ENCODE results near the gene MAPK1. TPM values are rescaled to one million over a fixed set of nuclear protein-coding genes. Genes with fewer than 3 reads are reported as not detected.
"Not testable (repeated sequence)": the region's sequence is repeated elsewhere in the genome, so short reads cannot be mapped to it uniquely, and the experiment has no call there.

The MAPK1 gene
- total RNA-seq, 2 experiments from 2014 or later: 39.6 to 79.8 TPM

DNA sequence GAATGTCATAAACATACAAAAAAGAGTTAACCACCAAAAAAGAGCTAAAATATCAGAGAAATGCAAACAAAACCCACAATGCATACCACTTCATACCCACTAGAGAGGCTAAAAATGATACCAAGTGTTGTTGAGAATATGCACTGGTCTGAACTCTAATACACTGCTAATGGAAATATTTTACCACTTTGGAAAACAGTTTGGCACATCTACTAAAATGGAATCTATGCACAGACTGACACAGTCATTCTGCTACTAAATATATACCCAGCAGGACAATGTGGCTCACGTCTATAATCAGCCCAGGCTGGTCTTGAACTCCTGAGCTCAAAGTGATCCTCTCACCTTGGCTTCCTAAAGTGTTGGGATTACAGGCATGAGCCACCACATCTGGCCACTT is 18.0 kb downstream of the MAPK1 start:
- Histone ChIP-seq H3K4me2 (ENCODE audit: low read length) (no peak overlapping the region), H3K4me3 (ENCODE audit: low read depth, low read length, poor library complexity, severe bottlenecking) (no peak overlapping the region), H3K79me2 (ENCODE audit: insufficient read depth, low read depth, low read length) (peaks cover 89% of the 10 kb centered on the region), H4K20me1 (ENCODE audit: insufficient read depth, low read length) (0 out of 2 replicates have a peak, but pooled peaks cover 6% of the 10 kb centered on the region), H2AFZ (ENCODE audit: low read length) (no peak overlapping the region), H3K9me2 (ENCODE audit: insufficient read depth, low read length) (no peaks in the 10 kb centered on the region), H3K9me3 (ENCODE audit: low read length) (peaks cover 11% of the 10 kb centered on the region; the same call in 1 of the 2 replicates), H3K4me1 (ENCODE audit: insufficient read depth, low read length, poor library complexity, severe bottlenecking) (no peaks in the 10 kb centered on the region), H3K36me3 (ENCODE audit: insufficient read depth, low read length) (peaks cover 34% of the 10 kb centered on the region), H3K27ac (ENCODE audit: low read depth, low read length, poor library complexity, severe bottlenecking) (no peak overlapping the region)
- ChIA-PET CTCF (ENCODE audit: unreplicated experiment) (no interaction called here), POLR2A (interaction anchor here (0.7 to 1.0 kb wide), 2 partner anchors 13 to 149 kb away, joined by 3 to 5 read pairs; no protein-coding TSS in a partner anchor)
- DNase-seq (ENCODE audit: low spot score): no peak
- TF ChIP-seq EZH2phosphoT487 (IDR thresholded peaks at IDR 0.05; ENCODE audit: borderline replicate concordance, low read depth, low read length): no peak
- TF ChIP-seq, protein P1, sequence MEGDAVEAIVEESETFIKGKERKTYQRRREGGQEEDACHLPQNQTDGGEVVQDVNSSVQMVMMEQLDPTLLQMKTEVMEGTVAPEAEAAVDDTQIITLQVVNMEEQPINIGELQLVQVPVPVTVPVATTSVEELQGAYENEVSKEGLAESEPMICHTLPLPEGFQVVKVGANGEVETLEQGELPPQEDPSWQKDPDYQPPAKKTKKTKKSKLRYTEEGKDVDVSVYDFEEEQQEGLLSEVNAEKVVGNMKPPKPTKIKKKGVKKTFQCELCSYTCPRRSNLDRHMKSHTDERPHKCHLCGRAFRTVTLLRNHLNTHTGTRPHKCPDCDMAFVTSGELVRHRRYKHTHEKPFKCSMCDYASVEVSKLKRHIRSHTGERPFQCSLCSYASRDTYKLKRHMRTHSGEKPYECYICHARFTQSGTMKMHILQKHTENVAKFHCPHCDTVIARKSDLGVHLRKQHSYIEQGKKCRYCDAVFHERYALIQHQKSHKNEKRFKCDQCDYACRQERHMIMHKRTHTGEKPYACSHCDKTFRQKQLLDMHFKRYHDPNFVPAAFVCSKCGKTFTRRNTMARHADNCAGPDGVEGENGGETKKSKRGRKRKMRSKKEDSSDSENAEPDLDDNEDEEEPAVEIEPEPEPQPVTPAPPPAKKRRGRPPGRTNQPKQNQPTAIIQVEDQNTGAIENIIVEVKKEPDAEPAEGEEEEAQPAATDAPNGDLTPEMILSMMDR (conservative IDR thresholded peaks at IDR 0.05; ENCODE audit: low read length): no peak
- intact Hi-C loops (cut with micrococcal nuclease; ENCODE audit: unreplicated experiment): no loop called here
- BruUV-seq (replicated peaks): no TSS peak

DNA sequence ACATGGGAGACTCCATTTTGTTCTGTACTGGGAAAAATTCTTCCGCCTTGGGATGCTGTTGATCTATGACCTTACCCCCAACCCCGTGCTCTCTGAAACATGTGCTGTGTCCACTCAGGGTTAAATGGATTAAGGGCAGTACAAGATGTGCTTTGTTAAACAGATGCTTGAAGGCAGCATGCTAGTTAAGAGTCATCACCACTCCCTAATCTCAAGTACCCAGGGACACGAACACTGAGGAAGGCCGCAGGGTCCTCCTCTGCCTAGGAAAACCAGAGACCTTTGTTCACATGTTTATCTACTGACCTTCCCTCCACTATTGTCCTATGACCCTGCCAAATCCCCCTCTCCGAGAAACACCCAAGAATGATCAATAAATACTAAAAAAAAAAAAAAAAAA is 19.4 kb downstream of the MAPK1 start:
- H2AFZ ChIP-seq (ENCODE audit: low read length); H3K4me1 ChIP-seq (ENCODE audit: insufficient read depth, low read length, poor library complexity, severe bottlenecking); H3K4me3 ChIP-seq (ENCODE audit: low read depth, low read length, poor library complexity, severe bottlenecking); H3K9me2 ChIP-seq (ENCODE audit: insufficient read depth, low read length); POLR2A ChIA-PET; DNase-seq (ENCODE audit: low spot score); BruUV-seq (replicated peaks); CTCF ChIA-PET (ENCODE audit: unreplicated experiment); H3K4me2 ChIP-seq (ENCODE audit: low read length); intact Hi-C loops (cut with micrococcal nuclease; ENCODE audit: unreplicated experiment); H3K27ac ChIP-seq (ENCODE audit: low read depth, low read length, poor library complexity, severe bottlenecking); H4K20me1 ChIP-seq (ENCODE audit: insufficient read depth, low read length): not testable (repeated sequence)
- H3K36me3 ChIP-seq (ENCODE audit: insufficient read depth, low read length): peaks cover 45% of the 10 kb centered on the region
- peaks cover 89% of the 10 kb centered on the region for H3K79me2 ChIP-seq (ENCODE audit: insufficient read depth, low read depth, low read length)
- peaks cover 11% of the 10 kb centered on the region; the same call in 1 of the 2 replicates for H3K9me3 ChIP-seq (ENCODE audit: low read length)

DNA sequence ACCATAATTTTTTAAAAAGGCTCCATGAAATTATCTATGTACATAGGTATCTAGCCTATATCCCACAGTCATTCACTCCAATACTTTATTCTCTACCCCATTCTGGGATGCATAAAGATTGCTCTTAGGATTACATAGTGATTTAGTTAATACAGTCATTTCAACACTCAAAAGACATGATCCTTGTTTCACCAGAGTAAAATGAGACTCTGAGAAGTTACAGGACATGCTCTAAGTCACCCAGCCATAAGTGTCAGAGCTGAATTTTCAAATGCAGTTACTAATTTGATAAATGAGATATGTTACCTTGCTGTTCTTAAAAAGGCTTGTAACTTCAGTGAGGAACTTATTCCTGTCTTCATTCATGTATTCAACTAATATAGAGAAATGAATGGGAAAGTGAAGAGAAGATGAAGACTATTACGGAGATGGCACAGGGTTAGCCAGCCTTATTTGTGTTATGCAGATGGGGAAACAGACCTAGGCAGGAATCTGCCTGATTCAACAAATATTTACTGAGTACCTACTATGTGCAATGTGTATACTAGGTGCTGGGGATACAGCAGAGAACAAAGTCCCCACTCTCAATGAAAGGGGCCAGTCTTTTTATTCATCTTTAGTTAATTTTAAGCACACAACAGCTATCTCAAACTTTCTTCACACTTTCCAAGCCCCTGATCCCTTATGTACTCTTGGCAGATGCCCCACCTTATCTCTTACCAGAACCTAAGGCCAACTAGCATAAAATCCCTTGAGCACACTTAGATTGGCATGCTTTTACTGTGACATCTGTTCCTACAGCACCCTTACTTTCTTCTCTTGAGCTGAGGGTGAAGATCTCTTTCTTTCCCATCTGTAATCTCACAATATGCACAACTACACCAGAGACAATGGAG is 21.6 kb downstream of the MAPK1 start:
- peaks cover 31% of the 10 kb centered on the region for H3K36me3 ChIP-seq (ENCODE audit: insufficient read depth, low read length)
- no TSS peak for BruUV-seq (replicated peaks)
- H3K4me2 ChIP-seq (ENCODE audit: low read length): no peak overlapping the region
- 0 out of 2 replicates have a peak, but pooled peaks cover 6% of the 10 kb centered on the region for H4K20me1 ChIP-seq (ENCODE audit: insufficient read depth, low read length)
- TF ChIP-seq EZH2phosphoT487 (IDR thresholded peaks at IDR 0.05; ENCODE audit: borderline replicate concordance, low read depth, low read length): no peak
- TF ChIP-seq, protein P1 (conservative IDR thresholded peaks at IDR 0.05; ENCODE audit: low read length): no peak
- H3K79me2 ChIP-seq (ENCODE audit: insufficient read depth, low read depth, low read length): peaks cover 81% of the 10 kb centered on the region
- ChIA-PET POLR2A (interaction anchor here (0.6 kb wide), 1 partner anchor 18 kb away, joined by 3 read pairs; no protein-coding TSS in a partner anchor), CTCF (ENCODE audit: unreplicated experiment) (no interaction called here)
- no peaks in the 10 kb centered on the region for H3K4me1 ChIP-seq (ENCODE audit: insufficient read depth, low read length, poor library complexity, severe bottlenecking)
- H3K9me2 ChIP-seq (ENCODE audit: insufficient read depth, low read length): no peaks in the 10 kb centered on the region
- no peak overlapping the region for H2AFZ ChIP-seq (ENCODE audit: low read length)
- no peak overlapping the region for H3K27ac ChIP-seq (ENCODE audit: low read depth, low read length, poor library complexity, severe bottlenecking)
- no peak overlapping the region for H3K4me3 ChIP-seq (ENCODE audit: low read depth, low read length, poor library complexity, severe bottlenecking)
- intact Hi-C loops (cut with micrococcal nuclease; ENCODE audit: unreplicated experiment): no loop called here
- H3K9me3 ChIP-seq (ENCODE audit: low read length): peaks cover 11% of the 10 kb centered on the region; the same call in 1 of the 2 replicates
- no peak for DNase-seq (ENCODE audit: low spot score)
